NCI-H2029 treated with DMSO at 0.1 percent for 48 hours (cell line): ENCODE data around the gene BEND3.
"Not testable (repeated sequence)": the region's sequence is repeated elsewhere in the genome, so short reads cannot be mapped to it uniquely, and the experiment has no call there.

Source experiments
- DNase-seq: peaks from one replicate; lab custom pipeline; 2025; lab: John Stamatoyannopoulos, UW

The BEND3 gene

DNA sequence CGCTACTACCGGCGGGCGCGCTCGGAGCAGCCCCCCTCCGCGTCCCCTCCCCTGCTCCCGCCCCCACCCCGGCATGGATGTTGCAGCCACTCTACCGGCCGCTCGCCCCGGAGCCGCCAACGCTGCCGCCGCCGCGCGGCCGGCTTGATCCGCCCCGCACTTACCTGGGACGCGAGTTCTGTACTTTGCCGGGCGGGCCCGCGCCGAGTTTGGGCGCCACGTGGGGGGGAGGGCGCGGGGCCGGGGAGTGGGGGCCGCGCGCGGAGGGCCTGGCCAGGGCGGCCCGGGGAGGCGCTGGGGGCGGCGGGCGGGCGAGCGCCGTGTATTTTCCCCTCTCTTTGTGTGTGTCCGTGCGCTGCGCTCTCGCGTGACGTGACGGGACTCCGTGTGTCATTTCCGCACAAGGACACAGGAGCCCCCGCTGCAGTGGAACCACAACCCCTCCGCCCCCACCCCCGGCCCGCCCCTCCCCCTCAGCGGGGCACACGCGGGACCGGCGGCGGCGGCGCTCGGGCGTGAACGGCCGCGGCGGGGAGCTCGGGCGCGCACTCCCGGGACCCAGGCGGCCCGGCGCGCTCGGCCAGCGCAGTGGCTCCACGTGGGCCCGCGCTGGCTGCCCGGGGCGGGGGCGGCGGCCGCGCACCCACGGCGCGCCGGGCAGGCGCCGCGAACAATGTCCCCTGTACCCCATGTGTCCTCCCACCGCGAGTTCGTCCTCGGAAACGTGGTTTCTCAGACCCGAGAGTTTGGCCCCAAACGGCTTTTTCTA is at the start of gene BEND3:
Gene BEND3 (minus strand): TSS at position 590 of the 769 bp plus-strand sequence. CDS start 16,230 bp downstream, outside the sequence.
- no peak for DNase-seq

DNA sequence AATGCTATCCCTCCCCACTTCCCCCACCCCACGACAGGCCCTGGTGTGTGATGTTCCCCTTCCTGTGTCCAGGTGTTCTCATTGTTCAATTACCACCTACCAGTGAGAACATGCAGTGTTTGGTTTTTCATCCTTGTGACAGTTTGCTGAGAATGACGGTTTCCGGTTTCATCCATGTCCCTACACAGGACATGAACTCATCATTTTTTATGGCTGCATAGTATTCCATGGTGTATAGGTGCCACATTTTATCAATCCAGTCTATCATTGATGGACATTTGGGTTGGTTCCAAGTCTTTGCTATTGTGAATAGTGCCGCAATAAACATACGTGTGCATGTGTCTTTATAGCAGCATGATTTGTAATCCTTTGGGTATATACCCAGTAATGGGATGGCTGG is 49.0 kb upstream of the BEND3 start:
- not testable (repeated sequence) for DNase-seq

DNA sequence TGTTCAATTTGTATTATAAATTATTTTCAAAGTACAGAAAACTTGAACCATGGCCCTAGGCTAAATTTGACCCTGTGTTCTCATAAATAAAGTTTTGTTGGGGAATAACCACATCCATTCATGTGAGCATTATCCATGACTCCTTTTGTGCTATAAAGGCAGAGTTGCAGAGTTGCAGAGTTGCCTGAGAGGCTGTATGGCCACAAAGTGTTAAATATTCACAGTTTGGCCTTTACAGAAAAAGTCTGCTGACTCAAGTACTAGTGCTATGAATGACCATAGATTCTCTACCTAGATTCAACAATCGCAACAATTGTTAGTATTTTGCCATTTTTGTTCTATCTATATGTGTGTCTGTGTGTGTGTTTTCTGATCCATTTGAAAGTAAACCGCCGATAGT is 46.2 kb upstream of the BEND3 start:
- no peak for DNase-seq

GRCh38 chr6:107156617-107157016 is 41.3 kb upstream of the BEND3 start:
- DNase-seq, result no peak

- no peak for DNase-seq
These were observed 39.5 kb upstream of the BEND3 start for GRCh38 chr6:107154801-107155160.

DNA sequence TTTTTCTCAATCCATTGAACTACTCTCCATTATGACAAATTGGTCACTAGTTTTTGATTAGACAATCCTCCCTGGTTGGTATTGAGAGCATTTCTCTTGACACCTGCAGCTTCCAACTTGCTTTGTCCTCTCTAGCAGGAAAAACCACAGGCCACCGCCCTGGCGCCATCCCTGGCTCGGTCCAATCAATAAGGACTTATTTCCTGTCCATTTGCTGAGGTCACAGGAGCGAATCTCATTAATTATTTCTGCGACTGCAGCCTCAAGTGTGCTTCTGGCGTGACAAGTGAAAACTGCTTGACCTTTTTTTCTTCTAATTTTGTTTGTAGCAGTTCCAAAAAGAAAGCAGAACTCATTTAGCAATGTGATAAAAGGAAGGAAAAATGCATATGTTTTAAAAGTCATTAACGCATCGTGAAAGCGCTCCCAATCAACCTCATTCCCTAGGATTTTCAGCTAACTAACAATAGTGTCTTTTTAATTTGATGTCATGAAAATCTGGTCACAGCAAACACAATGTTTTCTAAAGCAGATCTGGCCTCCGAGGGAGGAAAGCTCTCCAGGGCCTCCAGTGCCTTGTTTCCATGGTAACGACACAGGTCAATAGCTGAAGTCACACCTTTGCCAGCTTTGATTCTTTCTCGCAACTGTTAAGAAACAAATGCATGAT is 39.0 kb upstream of the BEND3 start:
- peak; percentile 97 for DNase-seq

GRCh38 chr6:107152638-107153430 is 37.5 kb upstream of the BEND3 start:
- peak; percentile 81 for DNase-seq

DNA sequence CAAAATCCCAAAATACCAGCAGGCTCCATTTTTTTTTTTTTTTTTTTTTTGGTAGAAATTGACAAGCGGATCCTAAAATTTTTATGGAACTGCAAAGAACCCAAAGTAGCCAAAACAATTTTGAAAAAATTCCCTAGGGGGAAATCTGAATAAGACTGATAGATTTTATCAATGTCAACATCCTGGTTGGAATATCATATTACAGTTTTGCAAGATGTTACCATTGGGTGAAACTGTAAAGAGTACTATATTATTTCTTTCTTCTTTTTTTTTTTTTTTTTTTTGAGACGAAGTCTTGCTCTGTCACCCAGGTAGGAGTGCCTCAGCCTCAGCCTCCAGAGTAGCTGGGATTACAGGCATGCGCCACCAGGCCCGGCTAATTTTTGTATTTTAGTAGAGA is 29.4 kb upstream of the BEND3 start:
- no peak for DNase-seq

GRCh38 chr6:107144014-107144413 is 28.7 kb upstream of the BEND3 start:
- DNase-seq, result no peak

GRCh38 chr6:107140581-107140980 is 25.3 kb upstream of the BEND3 start:
- no peak for DNase-seq

GRCh38 chr6:107136324-107136723 is 21.0 kb upstream of the BEND3 start:
- not testable (repeated sequence) for DNase-seq

DNA sequence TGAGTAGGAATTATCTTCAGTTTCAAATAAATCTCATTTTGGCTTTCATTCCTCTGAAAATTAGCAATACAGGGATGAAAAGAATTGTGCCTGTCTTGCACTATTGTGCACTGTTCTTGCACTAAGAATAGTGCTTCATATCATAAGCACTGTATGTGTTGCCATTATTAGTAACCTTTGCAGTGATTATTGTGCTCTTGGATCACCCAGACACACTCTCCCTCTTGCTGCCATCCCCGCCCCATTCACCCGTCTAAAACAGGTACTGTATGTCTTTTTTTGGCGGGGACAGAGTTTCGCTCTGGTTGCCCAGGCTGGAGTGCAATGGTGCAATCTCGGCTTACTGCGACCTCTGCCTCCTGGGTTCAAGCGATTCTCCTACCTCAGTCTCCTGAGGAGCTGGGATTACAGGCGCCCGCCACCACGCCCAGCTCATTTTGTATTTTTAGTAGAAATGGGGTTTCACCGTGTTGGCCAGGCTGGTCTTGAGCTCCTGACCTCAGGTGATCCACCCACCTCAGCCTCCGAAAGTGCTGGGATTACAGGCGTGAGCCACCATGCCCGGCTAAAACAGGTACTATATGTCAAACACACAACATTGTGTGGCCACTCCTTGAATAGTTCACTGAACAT is 19.8 kb upstream of the BEND3 start:
- not testable (repeated sequence) for DNase-seq

- no peak for DNase-seq
These were observed 17.1 kb upstream of the BEND3 start for GRCh38 chr6:107132330-107132954.

DNA sequence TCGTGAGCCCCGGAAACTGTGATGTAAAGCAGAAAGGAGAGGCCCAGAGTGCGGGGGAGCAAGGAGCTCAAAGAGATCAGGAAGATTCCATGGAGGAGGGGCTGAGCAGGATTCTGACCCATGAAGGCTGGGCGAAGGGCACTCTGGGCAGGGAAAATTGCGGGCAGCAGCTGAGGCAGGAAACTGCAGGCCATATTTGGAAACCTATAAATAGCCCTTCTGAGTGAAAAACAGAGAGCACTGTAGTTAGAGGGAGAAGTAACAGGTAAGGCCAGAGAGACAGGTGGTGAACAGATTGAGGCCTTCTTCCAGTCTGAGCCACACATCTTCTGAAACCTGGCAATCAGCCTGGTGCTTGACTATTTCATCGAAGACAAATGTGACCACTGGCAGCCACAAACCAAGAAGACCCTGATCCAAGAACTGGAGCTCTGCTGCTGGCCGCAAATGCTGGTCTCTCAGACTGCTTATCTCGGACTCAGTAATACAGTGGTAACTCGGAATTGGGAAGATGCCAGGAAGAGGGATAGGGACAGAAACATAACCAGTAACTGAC is 14.1 kb upstream of the BEND3 start:
- no peak for DNase-seq

GRCh38 chr6:107128577-107128976 is 13.3 kb upstream of the BEND3 start:
- DNase-seq, result no peak

DNA sequence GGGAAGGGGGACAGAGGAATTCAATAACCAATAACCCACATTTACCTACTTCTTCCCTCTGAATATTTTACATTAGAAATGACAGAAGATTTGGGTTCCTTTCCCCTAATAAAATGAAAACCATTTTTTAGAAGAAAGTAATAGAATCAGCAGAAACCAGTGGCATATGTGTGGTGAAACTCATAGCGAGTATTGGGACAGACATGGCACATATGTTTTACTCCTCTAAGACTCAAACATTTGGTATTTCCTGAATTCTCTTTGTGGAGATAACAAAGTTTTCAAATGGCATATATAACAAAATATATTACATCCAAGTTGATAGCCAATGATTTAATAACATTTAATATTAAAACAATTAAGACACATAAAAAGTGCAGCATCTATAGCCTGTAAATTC is 12.9 kb upstream of the BEND3 start:
- DNase-seq, result no peak

DNA sequence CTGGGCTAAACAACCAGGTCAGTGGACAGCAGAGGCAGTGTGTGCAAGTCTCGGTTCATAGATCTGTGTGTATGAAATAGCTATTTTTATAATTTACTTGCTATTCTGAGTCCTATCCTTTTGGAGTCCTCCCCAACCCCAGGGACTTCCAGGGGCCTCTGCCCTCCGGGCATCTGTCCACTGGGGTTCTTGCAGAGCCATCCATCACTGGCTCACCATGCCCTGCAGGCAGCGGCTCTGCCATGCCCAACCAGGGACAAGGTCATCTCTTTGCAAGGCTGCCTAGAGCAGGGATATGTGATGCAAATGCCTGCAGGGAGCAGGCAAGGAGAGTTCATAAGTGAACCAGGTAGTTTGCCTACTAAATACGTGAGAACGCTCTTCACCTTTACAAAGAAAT is 10.5 kb upstream of the BEND3 start:
- DNase-seq, result no peak

DNA sequence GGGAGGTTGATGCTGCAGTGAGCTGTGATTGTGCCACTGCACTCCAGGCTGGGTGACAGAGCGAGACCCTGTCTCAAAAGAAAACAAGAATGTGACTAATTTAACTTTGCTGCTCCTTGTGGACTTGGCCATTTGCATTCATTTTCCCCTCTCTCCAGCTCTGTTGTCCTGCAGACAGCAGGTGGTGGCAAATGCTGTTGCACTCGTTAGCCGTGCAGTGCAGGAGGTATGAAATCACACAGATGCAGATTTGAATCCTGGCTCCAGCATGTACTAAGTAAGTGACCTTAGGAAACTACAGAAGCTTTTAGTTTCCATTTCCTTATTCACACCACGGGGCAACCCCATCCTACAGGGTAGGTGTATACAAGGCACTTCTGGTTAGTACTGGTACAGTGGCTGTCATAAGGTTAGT is 9.6 kb upstream of the BEND3 start:
- no peak for DNase-seq

GRCh38 chr6:107123501-107123900 is 8.2 kb upstream of the BEND3 start:
- DNase-seq, result no peak

DNA sequence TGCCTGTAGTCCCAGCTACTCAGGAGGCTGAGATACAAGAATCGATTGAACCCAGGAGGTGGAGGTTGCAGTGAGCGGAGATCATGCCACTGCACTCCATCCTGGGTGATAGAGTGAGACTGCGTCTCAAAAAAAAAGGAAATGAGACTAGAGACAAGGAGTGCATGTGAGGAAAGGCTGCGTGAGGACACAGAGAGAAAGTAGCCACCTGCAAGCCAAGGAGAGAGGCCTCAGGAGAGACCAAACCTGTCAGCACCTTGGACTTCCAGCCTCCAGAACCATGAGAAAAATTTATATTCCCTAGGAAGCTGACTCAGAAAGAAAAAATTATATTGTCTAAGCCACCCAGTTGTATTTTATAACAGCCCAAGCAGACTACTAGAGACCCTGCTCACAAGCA is 7.4 kb upstream of the BEND3 start:
- DNase-seq, result no peak

DNA sequence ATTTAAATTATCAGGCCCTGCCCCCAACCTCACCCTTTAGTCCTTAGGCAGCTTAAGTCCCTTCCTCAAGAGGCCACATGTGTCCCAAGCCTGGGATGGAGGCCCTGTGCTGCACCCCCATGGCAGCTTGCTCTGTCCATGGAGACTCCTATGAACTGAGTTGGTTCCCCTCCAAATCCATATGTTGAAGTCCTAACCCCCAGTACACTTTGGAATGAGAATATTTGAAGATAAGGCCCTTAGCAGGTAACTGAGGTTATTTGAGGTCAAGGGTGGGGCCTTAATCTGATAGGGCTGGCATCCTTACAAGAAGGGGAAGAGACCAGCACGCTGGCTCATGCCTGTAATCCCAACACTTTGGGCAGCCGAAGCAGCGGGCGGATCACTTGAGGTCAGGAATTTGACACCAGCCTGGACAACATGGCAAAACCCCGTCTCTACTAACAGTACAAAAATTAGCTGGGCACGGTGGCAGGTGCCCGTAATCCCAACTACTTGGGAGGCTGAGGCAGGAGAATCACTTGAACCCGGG is 6.7 kb upstream of the BEND3 start:
- DNase-seq, result no peak
